OCI-LY7 (cell line): Measurements from ENCODE around the gene PCGF3. TPM values are rescaled to one million over a fixed set of nuclear protein-coding genes. Genes with fewer than 3 reads are reported as not detected.

Source experiments
- BruUV-seq: library from RNA; stranded (reverse); fragments of 400-500 nt; replicated peaks from 2 replicates; lab custom pipeline; 2021; lab: Mats Ljungman, UMichigan
- CTCF ChIA-PET: fragments of 300-600 bp; sonication (Branson Sonifier 250); formaldehyde crosslinking; loops from one replicate; lab custom pipeline; 2022; ENCODE audit warnings: antibody characterized with exemption; ENCODE audit not compliant: unreplicated experiment; lab: Charles Lee
- POLR2A ChIA-PET: fragments of 300-600 bp; sonication (Branson Sonifier 250); formaldehyde crosslinking; loops from one replicate; lab custom pipeline; 2022; ENCODE audit warnings: antibody characterized with exemption; lab: Charles Lee
- DNase-seq: peaks from one replicate; pipeline ENCODE4 v3.0.0-alpha.2; 2015; ENCODE audit warnings: low spot score
- H2AFZ ChIP-seq: fragments of 200-600 bp; sonication (generic), shearing (Covaris generic); 2 replicates; pipeline ENCODE4 v1.6.1; 2014; ENCODE audit warnings: mild to moderate bottlenecking, antibody characterized with exemption, low read length, moderate library complexity
- H3K27ac ChIP-seq: fragments of 200-600 bp; sonication (generic); 2 replicates; pipeline ENCODE4 v1.5.1; 2014; ENCODE audit warnings: mixed run types, low read depth, mild to moderate bottlenecking, moderate library complexity, low read length, inconsistent platforms; ENCODE audit not compliant: poor library complexity, severe bottlenecking
- H3K36me3 ChIP-seq: fragments of 200-600 bp; sonication (generic); 2 replicates; pipeline ENCODE4 v1.6.1; 2014; ENCODE audit warnings: mild to moderate bottlenecking, antibody characterized with exemption, low read length, moderate library complexity, mixed read lengths; ENCODE audit not compliant: insufficient read depth
- H3K4me1 ChIP-seq: fragments of 200-600 bp; sonication (generic); 2 replicates; pipeline ENCODE4 v1.5.1; 2014; ENCODE audit warnings: mild to moderate bottlenecking, low read length; ENCODE audit not compliant: insufficient read depth, poor library complexity, severe bottlenecking
- H3K4me2 ChIP-seq: fragments of 200-600 bp; sonication (generic); 2 replicates; pipeline ENCODE4 v1.6.1; 2014; ENCODE audit warnings: mild to moderate bottlenecking, low read length
- H3K4me3 ChIP-seq: fragments of 200-600 bp; sonication (generic); 2 replicates; pipeline ENCODE4 v1.5.1; 2014; ENCODE audit warnings: mild to moderate bottlenecking, low read depth, low read length; ENCODE audit not compliant: poor library complexity, severe bottlenecking
- H3K79me2 ChIP-seq: fragments of 200-600 bp; sonication (generic); 2 replicates; pipeline ENCODE4 v1.6.1; 2016; ENCODE audit warnings: low read depth, mild to moderate bottlenecking, low read length, moderate library complexity, mixed read lengths; ENCODE audit not compliant: insufficient read depth
- H3K9me2 ChIP-seq: fragments of 200-600 bp; sonication (generic); 2 replicates; pipeline ENCODE4 v1.6.1; 2016; ENCODE audit warnings: mild to moderate bottlenecking, low read length, mixed read lengths; ENCODE audit not compliant: insufficient read depth
- H3K9me3 ChIP-seq: fragments of 200-600 bp; sonication (generic); 2 replicates; pipeline ENCODE4 v1.6.1; 2014; ENCODE audit warnings: mild to moderate bottlenecking, mixed run types, low read length, mixed read lengths
- H4K20me1 ChIP-seq: fragments of 200-600 bp; sonication (generic); 2 replicates; pipeline ENCODE4 v1.6.1; 2014; ENCODE audit warnings: mild to moderate bottlenecking, antibody characterized with exemption, low read length, moderate library complexity, mixed read lengths; ENCODE audit not compliant: insufficient read depth
- EZH2phosphoT487 ChIP-seq: fragments of 200-600 bp; sonication (generic); IDR thresholded peaks from 2 replicates; pipeline ENCODE4 v1.6.1; 2018; ENCODE audit warnings: low read depth, borderline replicate concordance, mild to moderate bottlenecking, mixed run types, antibody characterized with exemption, low read length, moderate library complexity, mixed read lengths
- intact Hi-C: fragments of 100-400 bp; cut with micrococcal nuclease; formaldehyde crosslinking; loops from one replicate; pipeline ENCODE4 v1.10.0; 2022; ENCODE audit not compliant: unreplicated experiment
- total RNA-seq, 2 experiments: library from RNA; depleted of rRNA in 1 of 2; stranded (reverse); fragments of >200 nt in 1 of 2; shearing (Covaris generic) in 1 of 2; gene quantifications; 2 replicates each; pipeline ENCODE4 v1.2.3, GENCODE V29; 2014 to 2022
- TF ChIP-seq, protein P1 (sequence below): fragments of 200-600 bp; sonication (generic); conservative IDR thresholded peaks from 2 replicates; pipeline ENCODE4 v1.5.1; 2014; ENCODE audit warnings: mild to moderate bottlenecking, antibody characterized with exemption, low read length, moderate library complexity, mixed read lengths

PCGF3 gene
- total RNA-seq, 2 experiments from 2014 or later = 33.8 to 50.2 TPM

DNA sequence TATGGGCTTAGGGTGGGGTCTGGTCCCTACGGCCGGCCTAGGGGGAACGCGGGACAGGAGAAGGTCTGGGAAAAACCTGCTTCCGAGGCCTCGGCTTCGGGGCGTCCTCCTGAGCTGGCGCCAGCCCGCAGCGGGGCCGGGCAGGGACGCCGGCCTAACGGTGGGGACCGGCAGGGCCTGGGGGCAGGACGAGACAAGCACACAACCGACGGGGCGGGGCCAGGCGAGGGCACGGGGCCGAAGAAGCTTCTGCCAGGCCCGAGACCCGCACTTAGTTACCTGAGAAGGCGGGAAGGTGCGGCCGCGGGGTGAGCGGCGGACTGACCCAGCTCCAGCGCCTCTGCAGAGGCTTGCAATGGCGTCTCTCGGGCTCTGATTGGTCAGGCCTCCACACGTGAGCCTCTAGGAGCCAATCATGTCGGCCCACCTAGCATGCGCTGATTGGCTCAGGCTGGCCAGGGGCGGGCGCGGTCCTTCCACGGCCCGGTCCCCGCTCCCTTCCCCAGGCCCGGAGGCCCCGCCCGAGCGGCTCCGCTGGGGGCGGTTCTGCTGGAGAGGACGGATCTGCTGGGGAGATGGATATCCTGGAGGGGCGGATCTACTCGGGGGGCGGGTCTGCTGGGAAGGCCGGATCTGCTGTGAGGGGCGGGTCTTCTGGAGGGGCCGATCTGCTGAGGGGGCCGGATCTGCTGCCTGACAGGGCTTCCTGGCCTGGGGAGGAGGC, 76.0 kb downstream of the PCGF3 start:
- TF ChIP-seq, protein P1, sequence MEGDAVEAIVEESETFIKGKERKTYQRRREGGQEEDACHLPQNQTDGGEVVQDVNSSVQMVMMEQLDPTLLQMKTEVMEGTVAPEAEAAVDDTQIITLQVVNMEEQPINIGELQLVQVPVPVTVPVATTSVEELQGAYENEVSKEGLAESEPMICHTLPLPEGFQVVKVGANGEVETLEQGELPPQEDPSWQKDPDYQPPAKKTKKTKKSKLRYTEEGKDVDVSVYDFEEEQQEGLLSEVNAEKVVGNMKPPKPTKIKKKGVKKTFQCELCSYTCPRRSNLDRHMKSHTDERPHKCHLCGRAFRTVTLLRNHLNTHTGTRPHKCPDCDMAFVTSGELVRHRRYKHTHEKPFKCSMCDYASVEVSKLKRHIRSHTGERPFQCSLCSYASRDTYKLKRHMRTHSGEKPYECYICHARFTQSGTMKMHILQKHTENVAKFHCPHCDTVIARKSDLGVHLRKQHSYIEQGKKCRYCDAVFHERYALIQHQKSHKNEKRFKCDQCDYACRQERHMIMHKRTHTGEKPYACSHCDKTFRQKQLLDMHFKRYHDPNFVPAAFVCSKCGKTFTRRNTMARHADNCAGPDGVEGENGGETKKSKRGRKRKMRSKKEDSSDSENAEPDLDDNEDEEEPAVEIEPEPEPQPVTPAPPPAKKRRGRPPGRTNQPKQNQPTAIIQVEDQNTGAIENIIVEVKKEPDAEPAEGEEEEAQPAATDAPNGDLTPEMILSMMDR = no peak
- TF ChIP-seq EZH2phosphoT487 = no peak
- H3K4me1 ChIP-seq = peaks cover 38% of the 10 kb centered on the region
- H3K9me3 ChIP-seq = no peaks in the 10 kb centered on the region
- CTCF ChIA-PET = interaction anchor here (0.6 kb wide), 1 partner anchor 313 kb away, joined by 3 read pairs; no protein-coding TSS in a partner anchor
- no peaks in the 10 kb centered on the region for H3K9me2 ChIP-seq
- peak overlapping the region; percentile 99 for H3K4me2 ChIP-seq
- POLR2A ChIA-PET = interaction anchor here (0.6 to 3.3 kb wide), 4 partner anchors 12 to 79 kb away, joined by 3 to 39 read pairs (median 4); no protein-coding TSS in a partner anchor
- H4K20me1 ChIP-seq = peaks cover 9% of the 10 kb centered on the region; the same call in 1 of the 2 replicates
- DNase-seq = peak; percentile 98
- H3K4me3 ChIP-seq = peak overlapping the region; percentile 97
- peak overlapping the region; percentile 66 for H3K27ac ChIP-seq
- peaks cover 49% of the 10 kb centered on the region for H3K36me3 ChIP-seq
- no TSS peak for BruUV-seq
- intact Hi-C loops = loop anchor here (1.0 to 5.0 kb wide), 3 partner anchors 105 to 206 kb away; partner anchors contain the start of gene IDUA
- peaks cover 43% of the 10 kb centered on the region for H3K79me2 ChIP-seq
- peak overlapping the region; percentile 46; the same call in 1 of the 2 replicates for H2AFZ ChIP-seq

DNA sequence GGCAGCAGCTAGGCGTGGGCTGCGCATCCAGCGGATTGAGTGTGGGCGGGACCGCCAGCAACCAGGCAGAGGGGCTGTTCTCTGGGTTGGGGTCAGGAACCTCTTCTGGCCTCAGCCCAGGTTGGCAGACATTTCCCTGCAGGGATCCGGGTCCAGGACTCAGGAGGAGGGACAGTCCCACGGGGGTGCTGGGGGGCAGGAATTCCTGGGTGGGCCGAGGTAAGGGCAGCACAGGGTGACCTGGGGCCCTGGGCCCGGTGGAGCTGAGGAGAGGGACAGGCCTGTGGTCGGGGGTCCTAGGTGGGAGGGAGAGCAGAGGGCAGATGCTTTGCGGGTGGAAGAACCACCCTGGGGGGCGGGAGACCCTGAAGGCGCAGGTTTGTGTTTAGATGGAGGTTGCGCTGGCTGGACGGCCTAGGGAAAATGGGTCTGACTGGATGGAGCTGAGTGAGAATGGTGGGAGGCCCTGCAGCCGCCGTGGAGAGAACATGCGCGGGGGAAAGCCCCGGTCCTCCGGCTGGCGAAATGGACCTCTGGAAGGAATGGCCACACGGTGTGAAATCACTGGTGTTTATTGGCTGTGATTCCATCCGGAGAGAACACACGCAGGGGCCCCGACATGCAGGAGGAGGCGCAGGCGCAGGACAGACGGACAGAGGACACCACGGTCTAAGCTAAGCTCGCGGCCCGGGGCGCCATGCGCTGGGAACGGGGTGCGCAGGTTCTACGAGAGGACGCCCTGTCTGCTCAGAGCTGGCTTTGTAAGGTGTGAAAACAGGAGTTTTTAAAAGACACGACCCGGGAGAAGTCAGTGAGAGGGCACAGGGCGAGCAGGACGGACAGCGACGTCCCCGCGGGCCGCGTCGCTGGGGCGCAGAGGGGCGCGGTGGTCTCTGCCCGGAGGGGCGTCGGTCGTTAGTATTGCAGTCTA, 79.0 kb downstream of the PCGF3 start:
- H3K9me2 ChIP-seq = no peaks in the 10 kb centered on the region
- CTCF ChIA-PET = no interaction called here
- BruUV-seq = no TSS peak
- no peak overlapping the region for H3K4me3 ChIP-seq
- H2AFZ ChIP-seq = no peak overlapping the region
- no peak for TF ChIP-seq EZH2phosphoT487
- TF ChIP-seq, protein P1 = no peak
- H3K79me2 ChIP-seq = peaks cover 19% of the 10 kb centered on the region
- intact Hi-C loops = loop anchor here (5.0 kb wide), 1 partner anchor 138 kb away; no protein-coding TSS in a partner anchor
- DNase-seq = no peak
- H3K36me3 ChIP-seq = peaks cover 19% of the 10 kb centered on the region
- peaks cover 9% of the 10 kb centered on the region; the same call in 1 of the 2 replicates for H4K20me1 ChIP-seq
- no peak overlapping the region for H3K27ac ChIP-seq
- peaks cover 37% of the 10 kb centered on the region for H3K4me1 ChIP-seq
- POLR2A ChIA-PET = interaction anchor here (1.1 to 3.3 kb wide), 3 partner anchors 9 to 13 kb away, joined by 3 to 39 read pairs (median 7); no protein-coding TSS in a partner anchor
- H3K9me3 ChIP-seq = no peaks in the 10 kb centered on the region
- H3K4me2 ChIP-seq = no peak overlapping the region
